ENCODE data around the gene OR4C3. TPM values are rescaled to one million over a fixed set of nuclear protein-coding genes. Genes with fewer than 3 reads are reported as not detected.
"Not testable (repeated sequence)": the region's sequence is repeated elsewhere in the genome, so short reads cannot be mapped to it uniquely, and the experiment has no call there.

OR4C3 gene
- not detected for polyA plus RNA-seq (2012; ENCODE audit: insufficient read depth, insufficient read length)

DNA sequence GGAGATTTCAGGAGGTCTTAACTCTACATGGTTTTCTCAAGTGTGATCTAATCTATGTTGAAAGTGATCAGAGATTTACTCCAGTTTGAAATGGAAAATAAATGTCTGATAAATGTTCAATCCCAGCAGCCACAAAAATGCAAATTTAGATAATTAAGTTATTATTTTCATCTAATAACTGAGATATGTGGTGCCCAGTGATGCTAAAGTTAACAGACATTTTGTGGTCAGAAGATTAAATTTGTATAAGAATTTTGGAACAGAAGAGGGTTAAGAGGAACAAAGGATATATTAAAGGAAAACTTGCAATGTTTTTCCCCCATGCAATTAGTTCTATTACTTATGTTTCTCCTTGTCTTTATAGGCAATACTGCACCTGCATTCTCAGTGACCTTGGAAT, at the start of gene OR4C3:
OR4C3 (plus strand) TSS at position 301 of the 400 bp plus-strand sequence. CDS start 102 bp downstream, outside the sequence.
- not testable (repeated sequence) for H3K4me3 ChIP-seq (ENCODE audit: low read length); DNase-seq (ENCODE audit: low read depth, low spot score)

DNA sequence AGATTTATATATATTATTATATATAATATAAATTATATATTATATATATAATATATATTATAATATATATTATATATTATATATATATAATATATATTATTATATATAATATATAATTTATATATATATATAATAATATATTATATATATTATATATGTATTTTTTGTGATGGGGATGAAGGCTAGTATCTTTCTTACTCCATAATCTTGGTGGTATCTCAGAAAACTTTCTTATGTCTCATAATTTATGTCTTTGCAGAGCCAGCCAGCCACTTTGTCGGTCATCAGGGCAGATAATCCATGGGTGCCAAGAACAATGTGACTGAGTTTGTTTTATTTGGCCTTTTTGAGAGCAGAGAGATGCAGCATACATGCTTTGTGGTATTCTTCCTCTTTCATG, 18.8 kb upstream of the OR4C3 start, which contains the start of gene OR4S1:
OR4S1 (plus strand) TSS at position 301 of the 400 bp plus-strand sequence; CDS start at position 301, 0 bp downstream.
- H3K4me3 ChIP-seq (ENCODE audit: low read length): no peak within 1 kb of the TSS
- DNase-seq (ENCODE audit: low read depth, low spot score): no peak

DNA sequence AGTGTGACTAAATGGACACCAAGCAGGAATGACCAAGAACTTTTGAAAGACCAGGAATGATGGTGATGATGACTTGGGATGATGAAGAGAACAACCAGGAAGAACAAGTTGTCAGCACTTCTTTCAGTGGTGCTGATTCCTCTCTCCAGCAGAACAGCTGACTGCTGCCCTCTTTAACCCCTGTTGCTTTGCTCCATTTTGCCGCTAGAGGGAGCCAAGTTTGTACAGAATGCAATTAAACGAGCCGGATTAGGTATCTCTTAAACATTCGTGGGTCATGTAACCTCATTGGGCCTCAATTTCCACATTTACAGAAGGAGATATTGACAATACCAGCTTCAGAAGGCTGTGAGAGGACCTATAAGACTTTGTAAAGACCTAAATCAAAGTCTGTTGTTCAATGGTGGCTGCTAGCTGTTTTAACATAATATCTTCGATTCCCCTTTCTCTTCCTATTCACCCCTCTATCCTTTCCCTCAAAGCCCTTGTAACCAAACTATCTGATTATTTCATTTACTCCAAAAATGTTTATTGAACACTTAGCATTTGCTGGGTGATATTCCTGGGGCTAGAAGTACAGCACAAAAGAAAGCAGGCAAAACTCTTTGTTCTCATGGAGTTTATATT, 16.8 kb upstream of the OR4C3 start:
- no peak overlapping the region for H3K4me3 ChIP-seq (ENCODE audit: low read length)

DNA sequence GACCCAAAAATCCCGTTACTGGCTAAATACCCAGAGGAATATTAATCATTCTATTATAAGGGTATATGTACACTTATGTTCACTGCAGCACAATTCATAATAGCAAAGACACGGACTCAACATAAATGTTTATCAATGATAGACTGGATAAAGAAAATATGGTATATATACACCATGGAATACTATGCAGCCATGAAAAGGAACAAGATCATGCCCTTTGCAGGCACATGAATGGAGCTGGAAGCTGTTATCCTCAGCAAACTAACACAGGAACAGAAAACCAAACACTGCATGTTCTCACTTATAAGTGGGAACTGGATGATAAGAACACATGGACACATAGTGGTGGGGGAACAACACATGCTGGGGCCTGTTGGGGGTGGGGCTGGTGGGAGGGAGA, 11.1 kb upstream of the OR4C3 start:
- DNase-seq (ENCODE audit: low read depth, low spot score); H3K4me3 ChIP-seq (ENCODE audit: low read length): not testable (repeated sequence)

More for the DNA sequence above, 16.8 kb upstream of the OR4C3 start:
- DNase-seq (ENCODE audit: low read depth, low spot score): peak; percentile 57

DNA sequence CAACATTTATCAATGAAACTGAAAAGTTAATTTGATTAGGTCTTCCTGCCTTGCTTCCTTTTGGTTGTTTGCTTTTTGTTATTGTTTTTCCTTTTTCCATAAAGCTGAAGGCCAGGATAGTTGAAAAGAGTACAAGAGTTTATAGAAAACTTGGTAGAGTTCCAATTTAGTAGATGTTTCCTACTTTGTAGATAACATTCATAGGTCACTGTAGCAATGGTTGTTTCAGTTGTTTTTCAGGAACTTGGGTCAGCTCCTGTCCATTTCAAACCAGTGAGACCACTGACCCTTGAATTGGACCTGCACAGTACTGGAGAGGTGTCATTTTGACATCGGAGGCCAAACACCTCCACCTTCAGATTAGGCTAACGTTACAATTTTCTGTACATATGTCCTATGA, 4.9 kb upstream of the OR4C3 start:
- not testable (repeated sequence) for H3K4me3 ChIP-seq (ENCODE audit: low read length); DNase-seq (ENCODE audit: low read depth, low spot score)

DNA sequence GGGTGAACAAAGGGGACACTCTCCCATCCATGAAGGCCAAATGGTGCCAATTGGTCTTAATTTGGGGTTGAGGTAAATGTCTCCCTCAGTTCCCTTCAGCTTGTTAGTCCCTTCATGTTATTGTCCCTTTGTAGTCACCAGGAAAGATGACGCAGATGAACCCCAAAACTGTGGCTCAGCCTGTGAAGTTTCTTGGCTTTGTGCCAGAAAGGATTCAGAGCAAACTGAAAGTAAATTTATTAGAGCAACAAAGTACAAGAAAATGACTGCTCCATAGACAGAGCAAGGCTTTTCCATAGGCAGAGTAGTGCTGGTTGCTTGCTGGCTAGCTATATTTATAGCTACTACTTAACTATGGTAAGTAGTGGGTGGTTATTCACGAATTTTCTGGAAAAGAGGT, 16.7 kb downstream of the OR4C3 start:
- no peak overlapping the region for H3K4me3 ChIP-seq (ENCODE audit: low read length)
- DNase-seq (ENCODE audit: low read depth, low spot score): peak; percentile 6

DNA sequence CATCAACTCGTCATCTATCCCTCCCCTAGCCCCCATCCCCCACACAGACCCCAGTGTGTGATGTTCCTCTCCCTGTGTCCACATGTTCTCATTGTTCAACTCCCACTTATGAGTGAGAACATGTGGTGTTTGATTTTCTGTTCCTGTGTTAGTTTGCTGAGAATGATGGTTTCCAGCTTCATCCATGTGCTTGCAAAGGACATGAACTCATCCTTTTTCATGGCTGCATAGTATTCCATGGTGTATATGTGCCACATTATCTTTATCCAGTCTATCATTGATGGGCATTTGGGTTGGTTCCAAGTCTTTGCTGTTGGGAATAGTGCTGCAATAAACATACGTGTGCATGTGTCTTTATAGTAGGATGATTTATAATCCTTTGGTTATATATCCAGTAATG, 17.8 kb downstream of the OR4C3 start:
- DNase-seq (ENCODE audit: low read depth, low spot score); H3K4me3 ChIP-seq (ENCODE audit: low read length): not testable (repeated sequence)

DNA sequence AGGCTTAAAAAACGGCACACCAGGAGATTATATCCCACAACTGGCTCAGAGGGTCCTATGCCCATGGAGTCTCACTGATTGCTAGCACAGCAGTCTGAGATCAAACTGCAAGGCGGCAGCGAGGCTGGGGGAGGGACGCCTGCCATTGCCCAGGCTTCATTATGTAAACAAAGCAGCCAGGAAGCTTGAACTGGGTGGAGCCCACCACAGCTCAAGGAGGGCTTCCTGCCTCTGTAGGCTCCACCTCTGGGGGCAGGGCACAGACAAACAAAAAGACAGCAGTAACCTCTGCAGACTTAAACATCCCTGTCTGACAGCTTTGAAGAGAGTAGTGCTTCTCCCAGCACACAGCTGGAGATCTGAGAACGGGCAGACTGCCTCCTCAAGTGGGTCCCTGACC, 21.6 kb downstream of the OR4C3 start:
- not testable (repeated sequence) for DNase-seq (ENCODE audit: low read depth, low spot score); H3K4me3 ChIP-seq (ENCODE audit: low read length)

DNA sequence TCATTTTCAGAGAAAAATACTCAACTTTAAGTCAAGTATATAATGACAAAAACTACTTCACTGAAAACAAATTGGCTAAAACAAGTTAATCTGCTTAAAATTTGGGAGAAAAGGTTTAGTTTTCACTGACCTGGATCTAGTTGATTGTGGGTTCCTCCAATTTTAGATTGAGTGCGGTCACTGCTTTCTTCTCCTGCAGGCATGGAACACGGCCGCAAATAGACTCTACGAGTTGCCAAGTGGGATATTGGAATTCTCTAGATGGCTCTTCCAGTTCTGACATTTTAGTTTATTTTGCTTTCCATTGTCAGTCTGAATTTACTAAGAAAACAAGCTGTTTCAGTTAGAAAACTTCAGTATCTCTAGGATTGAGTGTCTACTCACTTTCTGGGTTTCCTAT, 29.3 kb downstream of the OR4C3 start:
- no peak for DNase-seq (ENCODE audit: low read depth, low spot score)
- no peak overlapping the region for H3K4me3 ChIP-seq (ENCODE audit: low read length)

DNA sequence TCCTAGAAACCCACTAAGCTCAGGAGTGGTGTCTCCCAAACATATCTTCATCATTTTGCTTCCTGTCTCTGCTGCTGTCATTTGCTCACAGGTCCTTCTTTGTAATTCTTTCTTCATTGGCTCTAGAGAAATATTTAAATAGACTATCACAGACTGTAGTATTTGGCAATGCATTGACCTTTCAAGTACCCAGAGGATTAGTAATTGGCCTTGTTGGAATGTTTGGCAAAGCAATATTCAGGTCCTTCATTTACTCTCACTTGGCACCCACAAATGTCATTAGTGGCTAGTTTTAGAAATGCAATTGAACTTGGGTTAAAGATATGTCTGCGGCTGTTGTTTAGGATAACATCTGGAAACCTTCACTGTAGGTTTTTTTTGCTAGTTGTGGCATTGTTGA, 30.0 kb downstream of the OR4C3 start:
- no peak overlapping the region for H3K4me3 ChIP-seq (ENCODE audit: low read length)
- no peak for DNase-seq (ENCODE audit: low read depth, low spot score)

DNA sequence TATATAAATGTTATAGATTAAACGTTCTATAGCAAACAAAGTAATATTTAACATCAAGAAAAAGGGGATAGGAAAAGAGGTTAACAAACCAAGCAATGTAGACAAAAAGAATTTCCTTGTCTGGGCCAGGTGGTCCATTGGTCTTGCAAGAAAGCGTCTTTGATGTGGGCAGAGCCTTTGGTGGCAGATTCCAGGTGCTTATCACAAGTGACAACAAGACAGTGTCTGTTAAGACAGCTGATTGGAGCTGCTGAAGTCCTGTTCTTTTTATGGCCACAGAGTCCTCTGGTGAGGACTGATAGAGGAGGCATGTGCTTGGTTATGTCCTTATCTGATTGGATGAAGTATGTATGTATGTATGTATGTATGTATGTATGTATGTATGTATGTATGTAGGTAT, 36.6 kb downstream of the OR4C3 start:
- peak; percentile 54 for DNase-seq (ENCODE audit: low read depth, low spot score)
- not testable (repeated sequence) for H3K4me3 ChIP-seq (ENCODE audit: low read length)

DNA sequence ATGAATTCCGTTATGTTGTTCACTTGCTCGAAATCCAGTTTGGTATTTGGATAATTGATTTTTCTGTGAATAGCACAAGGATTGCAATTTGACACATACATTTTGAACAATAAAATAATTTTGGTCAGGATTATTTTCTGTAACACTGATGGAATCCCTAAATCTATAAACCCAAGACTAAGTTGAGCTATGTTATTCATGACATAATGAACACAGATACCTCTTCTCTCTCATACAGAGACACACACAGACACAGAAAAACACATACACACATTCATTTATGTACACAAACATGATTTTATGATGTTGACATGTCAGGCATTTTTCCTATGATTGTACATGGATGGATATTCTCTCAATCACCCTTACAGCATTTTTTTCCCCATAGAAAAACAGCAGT, 41.6 kb downstream of the OR4C3 start, which contains the start of gene OR4C5:
OR4C5 (minus strand) TSS at position 101 of the 400 bp plus-strand sequence; CDS start at position 101, 0 bp downstream.
- DNase-seq (ENCODE audit: low read depth, low spot score): no peak
- H3K4me3 ChIP-seq (ENCODE audit: low read length): no peak within 1 kb of the TSS

Measured in Jurkat, Clone E6-1 (cell line).